K562 (cell line): ENCODE results near the gene HMGA1. TPM values are rescaled to one million over a fixed set of nuclear protein-coding genes. Genes with fewer than 3 reads are reported as not detected.
A peak's percentile ranks its signal among the peaks of the same experiment; 100 is the strongest.

Source experiments
- BHLHE40 ChIP-seq: IDR thresholded peaks from 2 replicates; pipeline ENCODE4 v1.6.1; 2011; ENCODE audit warnings: low read length, improper control_type of control experiment
- CXXC5 ChIP-seq: fragments of 250-450 bp; sonication (Bioruptor Pico); IDR thresholded peaks from 2 replicates; pipeline ENCODE4 v1.8.0; 2022; ENCODE audit warnings: inconsistent platforms, mild to moderate bottlenecking, moderate library complexity
- DIDO1 ChIP-seq: fragments of 450-650 bp; IDR thresholded peaks from 2 replicates; pipeline ENCODE4 v1.6.1; 2016; ENCODE audit warnings: low read depth, missing biosample characterization, missing genetic modification characterization
- GTF2A2 ChIP-seq: IDR thresholded peaks from 2 replicates; pipeline ENCODE4 v1.6.1; 2016; ENCODE audit warnings: mild to moderate bottlenecking, missing genetic modification characterization, missing compliant biosample characterization
- GTF3C2 ChIP-seq: IDR thresholded peaks from 3 replicates; pipeline ENCODE4 v1.6.1; 2011; ENCODE audit warnings: borderline replicate concordance, mild to moderate bottlenecking, moderate library complexity; ENCODE audit not compliant: insufficient read length; ENCODE audit errors: extremely low read depth
- JUN ChIP-seq, 2 experiments: sonication (generic) in 1 of 2; formaldehyde crosslinking in 1 of 2; IDR thresholded peaks; 2 replicates each; pipeline versions ENCODE4 v1.6.1 to v1.8.0; 2012 to 2022; ENCODE audit warnings: borderline replicate concordance in 2 of 2, mild to moderate bottlenecking in 2 of 2, improper control_type of control experiment in 1 of 2, low read depth in 1 of 2, low read length in 1 of 2, missing genetic modification reagents in 1 of 2
- MAX ChIP-seq: sonication (generic); formaldehyde crosslinking; IDR thresholded peaks from 2 replicates; pipeline ENCODE4 v1.9.0; 2022; ENCODE audit warnings: mild to moderate bottlenecking, missing genetic modification reagents
- MTA2 ChIP-seq: fragments of 450-650 bp; IDR thresholded peaks from 2 replicates; pipeline ENCODE4 v1.6.1; 2016; ENCODE audit warnings: low read depth
- NKRF ChIP-seq: fragments of 450-650 bp; IDR thresholded peaks from 2 replicates; pipeline ENCODE4 v1.6.1; 2016; ENCODE audit warnings: borderline replicate concordance
- NR0B1 ChIP-seq: fragments of 450-650 bp; IDR thresholded peaks from one replicate; pipeline ENCODE4 v1.6.1; 2018; ENCODE audit warnings: mild to moderate bottlenecking, moderate library complexity; ENCODE audit not compliant: partially characterized antibody
- SMAD4 ChIP-seq: fragments of 250-450 bp; sonication (Bioruptor Pico); conservative IDR thresholded peaks from 2 replicates; pipeline ENCODE4 v1.8.0; 2021; ENCODE audit warnings: inconsistent platforms, mild to moderate bottlenecking, moderate library complexity
- SMARCC2 ChIP-seq: fragments of 450-650 bp; IDR thresholded peaks from 2 replicates; pipeline ENCODE4 v1.6.1; 2017; ENCODE audit warnings: antibody characterized with exemption, moderate library complexity, mild to moderate bottlenecking, low read depth
- TAF1 ChIP-seq: IDR thresholded peaks from 2 replicates; pipeline ENCODE4 v1.6.1; 2011; ENCODE audit warnings: mild to moderate bottlenecking, low read length, moderate library complexity; ENCODE audit not compliant: insufficient read depth, control insufficient read depth, severe bottlenecking; ENCODE audit errors: extremely low read depth
- U2AF1 ChIP-seq: fragments of 200-400 bp; formaldehyde crosslinking; optimal IDR thresholded peaks from 2 replicates; pipeline ENCODE3; 2017; ENCODE audit warnings: mild to moderate bottlenecking, low read depth, low read length, moderate library complexity
- ZBTB43 ChIP-seq: sonication (generic); formaldehyde crosslinking; IDR thresholded peaks from 2 replicates; pipeline ENCODE4 v1.8.0; 2023; ENCODE audit warnings: mild to moderate bottlenecking, missing genetic modification reagents
- ZC3H4 ChIP-seq: sonication (generic); formaldehyde crosslinking; IDR thresholded peaks from 2 replicates; pipeline ENCODE4 v1.9.0; 2021; ENCODE audit warnings: missing genetic modification reagents, borderline replicate concordance
- ZNF175 ChIP-seq: fragments of 200-800 bp; sonication (Bioruptor generic); IDR thresholded peaks from 2 replicates; pipeline ENCODE4 v1.6.1; 2016; ENCODE audit warnings: low read depth, mild to moderate bottlenecking, missing genetic modification characterization, missing compliant biosample characterization
- polyA plus RNA-seq, 8 experiments: library from polyadenylated mRNA; depleted of rRNA in 4 of 8; stranded (reverse) in 5 of 8; unstranded in 3 of 8; fragments of >200 nt; fragmentation: Nextera tagmentation in 2 of 8; fragmentation: Illumina TruSeq in 1 of 8; extraction: Ambion mirVana in 2 of 8; extraction: Trizol in 1 of 8; gene quantifications; 2 replicates each; pipeline versions ENCODE4 v1.2.1 to v1.2.3, GENCODE V29; 2011 to 2014; ENCODE audit warnings: inconsistent platforms in 1 of 8, missing spikeins in 1 of 8
- total RNA-seq, 7 experiments: library from RNA; depleted of rRNA in 6 of 7; stranded (reverse); fragments of >200 nt in 6 of 7; fragmentation: Illumina TruSeq in 2 of 7; extraction: Trizol in 2 of 7; gene quantifications; 2 replicates each; pipeline versions ENCODE4 v1.2.1 to v1.2.3, GENCODE V29; 2011 to 2021; ENCODE audit warnings: low replicate concordance in 1 of 7

HMGA1 gene
- total and polyA plus RNA-seq, 9 of the 15 experiments (the other 6 are each of a cell fraction or from before 2014, with no cell fraction given) = 27.8 to 1,947 (median 594) TPM

- TF ChIP-seq U2AF1 = no peak
- TF ChIP-seq SMAD4 (CRISPR knock-in tag) = peak; percentile 51; the same call in 1 of the 2 replicates
- TF ChIP-seq MTA2 = peak; percentile 48; the same call in 1 of the 2 replicates
- no peak for TF ChIP-seq GTF2A2 (tag)
- TF ChIP-seq JUN (IDR thresholded peaks at IDR 0.05; ENCODE audit: borderline replicate concordance, low read depth, low read length) = no peak
- no peak for TF ChIP-seq JUN (CRISPR knock-in tag; IDR thresholded peaks at IDR 0.05; ENCODE audit: borderline replicate concordance)
- 0 out of 2 replicates have a peak, but pooled peaks have one; percentile 22 for TF ChIP-seq SMARCC2
- no peak for TF ChIP-seq NR0B1
- TF ChIP-seq CXXC5 (CRISPR knock-in tag) = peak; percentile 66
- no peak for TF ChIP-seq TAF1
- TF ChIP-seq GTF3C2 = no peak
- TF ChIP-seq BHLHE40 = peak; percentile 40; the same call in 1 of the 2 replicates
- TF ChIP-seq ZBTB43 (CRISPR knock-in tag) = no peak
- peak; percentile 37 for TF ChIP-seq MAX (CRISPR knock-in tag)
- no peak for TF ChIP-seq DIDO1
- TF ChIP-seq ZC3H4 (CRISPR knock-in tag) = no peak
- peak; percentile 73; the same call in 1 of the 2 replicates for TF ChIP-seq ZNF175 (CRISPR knock-in tag)
- TF ChIP-seq NKRF = peak; percentile 26; the same call in 1 of the 2 replicates
Measured at GRCh38 chr6:34276881-34277762, 40.4 kb downstream of the HMGA1 start (continued).
